Activated CD8-positive, alpha-beta memory T cell treated with anti-CD3 and anti-CD28 coated beads, Interleukin-2, amount 50 U/mL, for 4 hours (primary cell): ENCODE data around the gene PGBD1.
A peak's percentile ranks its signal among the peaks of the same experiment; 100 is the strongest.

ENCODE experiments used
- DNase-seq: peaks from one replicate; pipeline ENCODE4 v3.0.0-alpha.2; 2020

The PGBD1 gene

GRCh38 chr6:28336284-28337120 is 55.1 kb downstream of the PGBD1 start:
- DNase-seq = no peak

- DNase-seq = no peak
Observed at GRCh38 chr6:28337121-28337520, 55.7 kb downstream of the PGBD1 start.

- DNase-seq = no peak
Observed at GRCh38 chr6:28340310-28341095, 59.1 kb downstream of the PGBD1 start.

- DNase-seq = no peak
Observed at GRCh38 chr6:28343898-28344677, 62.7 kb downstream of the PGBD1 start.

- no peak for DNase-seq
Observed at GRCh38 chr6:28345201-28345600, 63.8 kb downstream of the PGBD1 start.

- no peak for DNase-seq
Observed at GRCh38 chr6:28347119-28347518, 65.7 kb downstream of the PGBD1 start.

- DNase-seq = no peak
Observed at GRCh38 chr6:28349344-28349891, 68.0 kb downstream of the PGBD1 start.

- DNase-seq = peak; percentile 80
Observed at GRCh38 chr6:28349892-28350737, 68.7 kb downstream of the PGBD1 start, which contains the start of gene ZKSCAN3. TSS of gene ZKSCAN3 (plus strand) at chr6:28349947. CDS start at chr6:28359587, 9,640 bp downstream.

GRCh38 chr6:28351087-28351486 is 69.7 kb downstream of the PGBD1 start:
- DNase-seq = no peak

GRCh38 chr6:28351493-28351925 is 70.1 kb downstream of the PGBD1 start:
- DNase-seq = no peak
